GM18526 (cell line): Measurements from ENCODE around the gene CTSD.

Source experiments
- POLR2A ChIP-seq: IDR thresholded peaks from 3 replicates; pipeline ENCODE4 v1.6.1; 2011; ENCODE audit not compliant: insufficient read length; ENCODE audit errors: extremely low read depth

CTSD gene

GRCh38 chr11:1733009-1733715, 30.6 kb downstream of the CTSD start:
- no peak for TF ChIP-seq POLR2A

DNA sequence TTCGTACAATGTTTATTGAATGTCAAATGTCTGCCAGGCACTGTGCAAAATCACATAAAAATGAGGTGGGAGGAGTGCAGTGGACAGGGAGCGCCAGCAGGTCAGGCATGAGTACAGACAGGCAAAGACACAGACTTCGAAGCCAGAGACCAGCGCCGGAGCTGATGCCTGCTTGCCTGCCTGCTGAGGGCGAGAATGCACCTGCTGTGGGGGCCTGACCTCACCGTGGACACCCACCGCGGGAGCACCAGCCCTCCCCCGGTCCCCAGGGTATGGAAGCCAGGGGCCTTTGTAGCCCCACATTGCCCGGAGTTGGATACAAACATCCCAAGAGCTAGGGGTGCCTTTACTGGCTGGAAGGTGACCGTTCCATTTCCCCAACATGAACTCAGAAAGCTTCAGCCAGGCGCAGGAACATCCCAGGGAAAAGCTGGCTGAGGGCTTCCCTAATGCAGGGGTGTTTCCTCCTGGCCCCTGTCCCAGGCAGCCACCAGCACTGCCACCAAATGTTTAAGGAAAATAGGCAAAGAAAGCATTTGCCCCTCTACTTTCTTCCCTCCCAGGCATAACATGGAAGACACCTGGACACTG, 31.2 kb downstream of the CTSD start:
- no peak for TF ChIP-seq POLR2A

DNA sequence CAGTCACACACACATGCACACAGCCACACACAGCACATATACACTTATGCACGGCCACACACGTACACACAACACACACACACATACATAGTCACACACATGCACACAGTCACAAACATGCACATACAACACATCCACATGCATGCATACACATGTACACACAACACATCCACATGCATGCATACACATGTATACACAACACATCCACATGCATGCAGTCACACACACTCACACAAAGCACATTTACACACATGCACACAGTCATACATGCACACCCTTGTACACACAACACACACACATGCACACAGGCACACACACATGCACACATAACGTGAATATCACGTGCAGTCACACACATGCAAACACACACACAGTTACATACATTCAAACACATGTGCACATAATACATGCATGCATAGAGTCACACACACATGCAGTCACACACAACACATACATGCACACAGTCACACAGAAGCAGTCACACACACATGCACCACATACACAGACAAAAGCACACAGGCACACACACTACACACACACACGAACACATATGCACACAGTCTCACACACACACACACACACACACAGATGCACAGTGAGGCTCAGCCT, 32.2 kb downstream of the CTSD start:
- TF ChIP-seq POLR2A = no peak

DNA sequence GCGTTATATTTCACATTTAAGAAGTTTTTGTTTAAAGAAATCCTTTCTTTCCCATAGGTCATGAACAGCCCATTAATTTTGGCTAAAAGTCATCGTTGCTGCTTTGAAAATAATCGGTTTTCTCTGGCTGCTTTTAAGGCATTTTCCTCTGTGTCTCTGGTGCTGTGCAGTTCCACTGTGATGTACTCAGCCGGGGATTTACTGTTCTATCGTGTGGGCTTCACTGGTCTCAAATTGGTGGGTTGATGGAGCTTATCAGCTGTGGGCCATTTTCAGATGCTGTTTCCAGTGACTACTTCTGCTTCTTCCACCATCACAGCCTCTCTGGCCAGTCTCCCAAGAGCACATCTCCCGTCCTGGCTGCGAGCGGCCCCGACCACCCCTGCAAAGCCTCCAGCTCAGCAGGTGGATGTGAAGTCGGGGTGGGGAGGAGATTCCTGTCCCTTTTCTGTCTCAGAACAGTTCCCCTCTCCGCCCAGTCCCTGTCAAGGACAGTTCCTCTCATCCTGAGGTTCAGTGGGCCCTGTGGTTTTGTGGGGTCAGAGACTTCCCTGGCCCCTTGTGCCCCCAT, 33.6 kb downstream of the CTSD start:
- no peak for TF ChIP-seq POLR2A

- no peak for TF ChIP-seq POLR2A
Measured at GRCh38 chr11:1729692-1730011, 34.1 kb downstream of the CTSD start.

- no peak for TF ChIP-seq POLR2A
Measured at GRCh38 chr11:1728931-1729691, 34.6 kb downstream of the CTSD start.

- TF ChIP-seq POLR2A = no peak
Measured at GRCh38 chr11:1728301-1728700, 35.4 kb downstream of the CTSD start.

GRCh38 chr11:1727861-1728260, 35.9 kb downstream of the CTSD start:
- TF ChIP-seq POLR2A = no peak

DNA sequence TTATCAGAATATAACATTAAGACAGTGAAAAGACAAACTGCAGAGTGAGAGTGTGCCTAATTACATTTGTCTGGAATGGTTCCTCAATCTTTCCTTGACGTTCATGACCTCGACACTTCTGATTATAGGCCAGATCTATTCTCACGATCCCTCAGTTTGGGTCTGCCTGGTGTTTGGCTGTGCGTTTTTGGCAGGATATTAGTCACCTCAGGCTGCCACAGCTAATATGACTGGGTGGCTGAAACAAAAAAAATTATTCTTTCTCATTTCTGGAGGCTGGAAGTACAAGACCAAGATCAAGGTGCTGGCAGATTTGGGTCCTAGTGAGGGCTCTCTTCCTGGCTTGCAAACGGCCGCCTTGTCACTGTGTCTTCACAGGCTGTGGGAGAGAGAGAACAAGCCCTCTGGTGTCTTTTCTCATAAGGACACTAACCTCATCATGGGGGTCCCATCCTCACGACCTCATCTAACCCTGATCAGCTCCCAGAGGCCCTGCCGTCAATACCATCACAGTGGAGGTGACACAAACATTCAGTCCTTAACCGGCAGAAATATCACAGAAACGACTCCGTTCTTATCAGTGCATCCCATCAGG, 36.5 kb downstream of the CTSD start:
- TF ChIP-seq POLR2A = no peak

GRCh38 chr11:1719781-1720180, 43.9 kb downstream of the CTSD start:
- no peak for TF ChIP-seq POLR2A

DNA sequence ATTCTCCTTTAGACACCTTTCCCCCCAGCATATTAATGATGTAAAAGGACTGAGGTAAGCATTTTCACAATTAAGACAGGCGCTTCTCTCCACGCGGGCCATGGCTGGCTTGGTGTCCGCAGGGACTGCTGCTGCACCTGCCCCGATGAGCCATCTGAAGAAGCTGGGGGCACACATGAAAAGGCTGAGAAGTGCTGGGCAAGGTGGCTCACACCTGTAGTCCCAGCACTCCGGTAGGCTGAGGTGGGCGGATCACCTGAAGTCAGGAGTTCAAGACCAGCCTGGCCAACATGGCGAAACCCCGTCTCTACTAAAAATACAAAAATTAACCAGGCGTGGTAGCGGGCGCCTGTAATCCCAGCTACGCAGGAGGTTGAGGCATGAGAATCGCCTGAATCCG, 45.4 kb downstream of the CTSD start:
- TF ChIP-seq POLR2A = no peak

GRCh38 chr11:1717745-1718144, 46.0 kb downstream of the CTSD start:
- no peak for TF ChIP-seq POLR2A

DNA sequence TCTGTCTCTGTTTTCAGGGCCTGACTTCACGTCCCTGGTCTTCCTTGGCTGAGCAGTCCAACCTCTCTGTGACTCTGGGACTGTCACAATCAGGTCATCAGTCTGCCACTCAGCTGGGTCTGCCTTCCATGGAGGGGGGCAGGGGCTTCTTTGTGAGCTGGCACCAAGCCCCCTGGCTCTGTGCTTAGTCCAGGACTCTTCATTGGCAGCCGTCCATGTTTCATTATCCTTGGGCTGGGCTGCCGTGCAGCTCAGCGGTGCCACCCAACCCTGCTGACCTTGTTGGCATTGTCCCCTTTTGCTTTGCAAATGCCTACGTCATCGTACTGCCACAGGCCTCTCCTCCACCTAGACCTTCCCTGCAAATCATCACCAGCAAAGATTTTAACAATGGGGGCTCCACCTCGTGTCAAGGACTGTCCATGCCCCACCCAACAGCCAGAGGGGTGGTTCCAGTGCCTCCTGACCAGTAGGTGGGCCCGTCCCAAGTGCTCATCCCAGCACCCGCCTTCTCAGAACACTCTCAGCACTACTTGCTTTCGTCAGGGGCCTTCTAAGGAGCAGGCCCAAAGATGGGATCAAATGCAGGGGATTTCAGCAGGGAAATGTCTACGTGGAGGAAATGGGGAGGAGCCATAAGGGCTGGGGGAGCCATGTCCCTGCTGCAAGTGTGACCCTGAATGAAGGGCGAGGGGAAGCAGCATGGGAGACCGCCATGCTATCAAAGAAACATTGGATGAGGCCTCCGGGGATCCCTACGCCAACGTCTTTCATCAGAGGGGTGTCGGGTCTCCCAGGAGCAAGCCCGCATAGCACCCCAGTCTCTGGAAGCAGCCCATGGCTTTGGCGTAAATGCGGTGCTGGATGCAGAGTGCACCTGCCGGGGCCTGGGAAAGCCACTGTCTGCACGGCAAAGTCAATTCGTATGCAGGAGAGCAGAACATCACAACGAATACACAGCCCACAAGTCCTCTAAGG, 48.5 kb downstream of the CTSD start:
- TF ChIP-seq POLR2A = no peak

GRCh38 chr11:1708716-1709115, 55.0 kb downstream of the CTSD start:
- TF ChIP-seq POLR2A = no peak
